HCT116 (cell line): Measurements from ENCODE around the gene NHSL2. TPM values are rescaled to one million over a fixed set of nuclear protein-coding genes. Genes with fewer than 3 reads are reported as not detected.

Source experiments
- ATAC-seq: fragments of 200-7000 bp; cut with Tn5 transposase; 2 replicates; pipeline ENCODE4 v1.9.1; 2020; ENCODE audit warnings: mild to moderate bottlenecking, moderate library complexity
- BruUV-seq: library from RNA; stranded (reverse); fragments of 400-500 nt; replicated peaks from 2 replicates; lab custom pipeline; 2021; lab: Mats Ljungman, UMichigan
- CTCF ChIA-PET: fragments of 300-600 bp; sonication (Branson Sonifier 250); formaldehyde crosslinking; loops from one replicate; lab custom pipeline; 2021; ENCODE audit warnings: antibody characterized with exemption; lab: Charles Lee
- POLR2A ChIA-PET: fragments of 300-600, 350-600 bp; sonication (Branson Sonifier 250); formaldehyde crosslinking; loops from one replicate; lab custom pipeline; 2021; ENCODE audit warnings: antibody characterized with exemption; lab: Charles Lee
- RAD21 ChIA-PET, 2 experiments: fragments of 300-600 bp; sonication (Branson Sonifier 250); formaldehyde crosslinking; loops; one replicate each; lab custom pipeline; 2023; ENCODE audit warnings: low total read pairs in 2 of 2; ENCODE audit not compliant: uncharacterized antibody in 2 of 2, unreplicated experiment in 2 of 2, low non-redundant PET in 1 of 2; lab: Charles Lee
- DNase-seq: peaks from one replicate; pipeline ENCODE4 v3.0.0-alpha.2; 2010; ENCODE audit warnings: low read depth, low spot score
- H2AFZ ChIP-seq: fragments of 200-600 bp; shearing (Covaris generic), sonication (generic); 2 replicates; pipeline ENCODE4 v1.6.1; 2017; ENCODE audit warnings: low read depth, mixed run types, mixed read lengths, antibody characterized with exemption, low read length; ENCODE audit not compliant: poor library complexity, severe bottlenecking
- H3K27ac ChIP-seq: 2 replicates; pipeline ENCODE4 v1.5.1; 2012; ENCODE audit warnings: low read depth, low read length
- H3K27me3 ChIP-seq: fragments of 200-600 bp; sonication (generic); 2 replicates; pipeline ENCODE4 v1.6.1; 2016; ENCODE audit warnings: mixed run types, low read length, mixed read lengths; ENCODE audit not compliant: insufficient read depth
- H3K36me3 ChIP-seq, 2 experiments: fragments of 200-500 bp in 1 of 2; fragments of 200-600 bp in 1 of 2; sonication (Bioruptor generic) in 1 of 2; sonication (generic) in 1 of 2; 2 replicates each; pipeline versions ENCODE4 v1.5.1 to v1.6.1; 2014 to 2016; ENCODE audit warnings: low read length in 2 of 2, inconsistent platforms in 1 of 2, mixed read lengths in 1 of 2, mixed run types in 1 of 2; ENCODE audit not compliant: insufficient read depth in 2 of 2, control insufficient read depth in 1 of 2
- H3K4me1 ChIP-seq, 2 experiments: fragments of 200-600 bp in 1 of 2; sonication (generic) in 1 of 2; 2 replicates each; pipeline versions ENCODE4 v1.5.1 to v1.6.1; 2012 to 2017; ENCODE audit warnings: low read length in 2 of 2, inconsistent platforms in 1 of 2, mild to moderate bottlenecking in 1 of 2, mixed read lengths in 1 of 2, mixed run types in 1 of 2, moderate library complexity in 1 of 2; ENCODE audit not compliant: insufficient read depth in 2 of 2, control insufficient read depth in 1 of 2
- H3K4me2 ChIP-seq: fragments of 200-600 bp; sonication (generic); 2 replicates; pipeline ENCODE4 v1.6.1; 2017; ENCODE audit warnings: mixed run types, low read length, mixed read lengths
- H3K4me3 ChIP-seq, 2 experiments: fragments of 200-600 bp in 1 of 2; sonication (generic) in 1 of 2; replicated peaks in 1 of 2; 2 replicates each; pipeline ENCODE4 v1.5.1; 2011 to 2016; ENCODE audit warnings: low read length in 2 of 2, control low read depth in 1 of 2, low read depth in 1 of 2, mild to moderate bottlenecking in 1 of 2, mixed read lengths in 1 of 2, mixed run types in 1 of 2
- H3K79me2 ChIP-seq: fragments of 200-600 bp; sonication (generic); 2 replicates; pipeline ENCODE4 v1.6.1; 2017; ENCODE audit warnings: mild to moderate bottlenecking, mixed run types, low read length, moderate library complexity, mixed read lengths; ENCODE audit not compliant: insufficient read depth
- H3K9ac ChIP-seq: fragments of 200-600 bp; sonication (generic); 2 replicates; pipeline ENCODE4 v1.6.1; 2016; ENCODE audit warnings: low read length, mixed read lengths
- H3K9me2 ChIP-seq: fragments of 200-600 bp; sonication (generic), shearing (Covaris generic); 2 replicates; pipeline ENCODE4 v1.6.1; 2017; ENCODE audit warnings: mixed run types, mild to moderate bottlenecking, moderate library complexity; ENCODE audit not compliant: insufficient read depth
- H3K9me3 ChIP-seq, 2 experiments: fragments of 200-500 bp in 1 of 2; fragments of 200-600 bp in 1 of 2; sonication (Bioruptor generic) in 1 of 2; sonication (generic) in 1 of 2; 2 replicates each; pipeline ENCODE4 v1.6.1; 2014 to 2017; ENCODE audit warnings: low read length in 2 of 2, mixed read lengths in 2 of 2, inconsistent platforms in 1 of 2, low read depth in 1 of 2, mild to moderate bottlenecking in 1 of 2, mixed run types in 1 of 2, moderate library complexity in 1 of 2; ENCODE audit not compliant: control insufficient read depth in 1 of 2, insufficient read depth in 1 of 2
- H4K20me1 ChIP-seq: fragments of 200-600 bp; sonication (generic), shearing (Covaris generic); 2 replicates; pipeline ENCODE4 v1.6.1; 2017; ENCODE audit warnings: mixed run types, mild to moderate bottlenecking, moderate library complexity; ENCODE audit not compliant: insufficient read depth
- CBX3 ChIP-seq: IDR thresholded peaks from 2 replicates; pipeline ENCODE4 v1.6.1; 2012; ENCODE audit warnings: low read depth
- ELF1 ChIP-seq: IDR thresholded peaks from 2 replicates; pipeline ENCODE4 v1.6.1; 2012; ENCODE audit warnings: low read depth, borderline replicate concordance
- EZH2 ChIP-seq: fragments of 200-600 bp; sonication (generic); IDR thresholded peaks from 2 replicates; pipeline ENCODE4 v1.6.1; 2017; ENCODE audit warnings: antibody characterized with exemption, mixed run types
- POLR2A ChIP-seq: IDR thresholded peaks from 2 replicates; pipeline ENCODE4 v1.7.0; 2011; ENCODE audit warnings: borderline replicate concordance; ENCODE audit not compliant: insufficient read depth, insufficient read length; ENCODE audit errors: extremely low read depth
- POLR2AphosphoS5 ChIP-seq: IDR thresholded peaks from 2 replicates; pipeline ENCODE4 v1.6.1; 2011; ENCODE audit warnings: mild to moderate bottlenecking, low read depth, low read length, moderate library complexity
- RAD21 ChIP-seq: IDR thresholded peaks from 2 replicates; pipeline ENCODE4 v1.6.1; 2012; ENCODE audit warnings: low read depth, mild to moderate bottlenecking
- SIN3A ChIP-seq: IDR thresholded peaks from 2 replicates; pipeline ENCODE4 v1.6.1; 2012; ENCODE audit warnings: low read depth
- SP1 ChIP-seq: IDR thresholded peaks from 2 replicates; pipeline ENCODE4 v1.6.1; 2012; ENCODE audit warnings: low read depth
- SRF ChIP-seq: IDR thresholded peaks from 2 replicates; pipeline ENCODE4 v1.6.1; 2012; ENCODE audit warnings: low read depth
- TCF7L2 ChIP-seq: IDR thresholded peaks from 2 replicates; pipeline ENCODE4 v1.7.0; 2011; ENCODE audit warnings: borderline replicate concordance, inconsistent platforms; ENCODE audit not compliant: insufficient read depth, insufficient read length; ENCODE audit errors: extremely low read depth
- YY1 ChIP-seq: IDR thresholded peaks from 2 replicates; pipeline ENCODE4 v1.6.1; 2011; ENCODE audit warnings: low read length, low read depth, moderate library complexity, mild to moderate bottlenecking; ENCODE audit not compliant: insufficient replicate concordance; ENCODE audit errors: extremely low read depth
- ZNF274 ChIP-seq: fragments of 200-500 bp; sonication (Bioruptor generic); IDR thresholded peaks from 2 replicates; pipeline ENCODE4 v1.6.1; 2014; ENCODE audit warnings: mild to moderate bottlenecking, low read depth, low read length, inconsistent platforms
- intact Hi-C: fragments of 100-400 bp; cut with micrococcal nuclease; formaldehyde crosslinking; loops from 2 replicates; pipeline ENCODE4 v1.10.0; 2022
- total RNA-seq: library from RNA; stranded (reverse); gene quantifications from one replicate; pipeline ENCODE4 v1.2.1, GENCODE V29; 2021; ENCODE audit not compliant: unreplicated experiment

NHSL2 gene
- total RNA-seq, 1 experiment from 2014 or later = 0.22 TPM

DNA sequence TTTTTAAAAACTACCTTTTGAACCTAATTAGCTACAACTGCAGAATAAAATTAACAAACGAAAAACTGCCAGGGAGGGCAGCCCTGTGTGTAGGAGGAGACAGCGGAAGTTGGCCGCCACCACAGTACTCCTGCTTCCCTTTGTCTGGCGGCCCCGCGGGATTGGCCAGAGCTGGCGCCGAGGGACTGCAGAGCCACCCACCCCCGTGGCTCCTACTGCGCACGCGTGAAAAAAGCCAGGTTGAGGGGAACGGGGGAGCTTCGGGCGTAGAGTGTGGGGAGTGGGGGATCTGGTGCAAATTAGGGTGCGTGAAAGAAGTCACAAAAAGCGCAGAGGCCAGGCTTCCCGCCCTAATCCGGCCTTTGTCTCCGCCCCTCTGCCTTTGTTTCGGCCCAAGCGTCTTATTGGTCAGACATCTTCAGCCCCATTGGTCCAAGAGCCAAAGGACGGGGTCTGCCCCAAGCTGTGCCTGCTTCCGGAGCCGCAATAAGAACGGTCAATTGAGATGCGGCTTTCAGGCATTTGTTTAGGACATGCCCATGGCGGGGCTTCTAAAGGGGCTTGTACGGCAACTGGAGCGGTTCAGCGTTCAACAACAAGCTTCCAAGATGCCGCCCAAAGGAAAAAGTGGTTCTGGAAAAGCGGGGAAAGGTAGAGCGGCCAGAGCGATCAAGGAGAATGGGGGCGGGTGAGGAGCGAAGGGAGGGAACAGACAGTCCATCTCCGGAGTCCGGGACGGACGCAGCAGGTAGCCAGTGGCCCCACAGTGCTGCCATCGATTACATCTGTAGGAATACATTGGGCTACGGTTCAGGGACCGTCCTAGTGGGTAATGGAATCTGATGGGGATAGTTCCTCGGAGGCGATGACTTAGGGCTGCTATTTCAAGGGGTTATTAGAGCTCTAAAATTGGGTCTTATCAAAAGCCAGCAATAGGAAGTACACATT is 270.8 kb downstream of the NHSL2 start, which contains the start of gene PIN4:
Gene PIN4 (plus strand): TSS at position 580 of the 948 bp plus-strand sequence. CDS start 29 bp downstream, at position 609.
- H3K36me3 ChIP-seq = no peaks in the 10 kb centered on the region
- no peak for TF ChIP-seq EZH2
- TF ChIP-seq SRF = no peak
- TF ChIP-seq TCF7L2 = peak; percentile 76
- TF ChIP-seq SIN3A = 0 out of 2 replicates have a peak, but pooled peaks have one; percentile 39
- TF ChIP-seq SP1 = peak; percentile 73
- TF ChIP-seq RAD21 = no peak
- TF ChIP-seq POLR2A = peak; percentile 4
- TF ChIP-seq ELF1 = no peak
- TF ChIP-seq YY1 = peak; percentile 68
- TF ChIP-seq ZNF274 = no peak
- no peak for TF ChIP-seq CBX3
- peak; percentile 62 for TF ChIP-seq POLR2AphosphoS5
- H3K9me3 ChIP-seq = no peaks in the 10 kb centered on the region
- no peaks in the 10 kb centered on the region for H4K20me1 ChIP-seq
- ATAC-seq (peak; percentile 95), DNase-seq (peak; percentile 91)
- H3K9me2 ChIP-seq = no peaks in the 10 kb centered on the region
- CTCF ChIA-PET = interaction anchor here (0.8 kb wide), 1 partner anchor 52 kb away, joined by 3 read pairs; no protein-coding TSS in a partner anchor
- H2AFZ ChIP-seq = no peak within 1 kb of the TSS
- H3K27me3 ChIP-seq = no peaks in the 10 kb centered on the region
- peak within 1 kb of the TSS; percentile 64 for H3K4me2 ChIP-seq
- POLR2A ChIA-PET = interaction anchor here (1.1 to 1.3 kb wide), 2 partner anchors 49 to 96 kb away, joined by 3 read pairs; partner anchors contain the start of genes RPS4X and RTL5
- peak within 1 kb of the TSS; percentile 75 for H3K27ac ChIP-seq
- H3K4me3 ChIP-seq = peak within 1 kb of the TSS; percentile 83 to 85
- H3K4me1 ChIP-seq = peaks cover 0 to 9% of the 10 kb centered on the region in 2 experiments; a peak in 2 of 4 replicates
- RAD21 ChIA-PET = no interaction called here
- H3K79me2 ChIP-seq = peaks cover 16% of the 10 kb centered on the region
- BruUV-seq = no TSS peak
- intact Hi-C loops = no loop called here
- H3K9ac ChIP-seq = peak within 1 kb of the TSS; percentile 77
